ENCODE measurements around the gene NPM3. TPM values are rescaled to one million over a fixed set of nuclear protein-coding genes. Genes with fewer than 3 reads are reported as not detected.

The NPM3 gene
- total and polyA plus RNA-seq, 2 of the 13 experiments (the other 11 are each of a cell fraction or from before 2014, with no cell fraction given): 47.6 to 129 TPM

- TF ChIP-seq DDIT3 (CRISPR knock-in tag; IDR thresholded peaks at IDR 0.05) (no peak), TCF12 (IDR thresholded peaks at IDR 0.05) (no peak), TCF12 (CRISPR knock-in tag; IDR thresholded peaks at IDR 0.05) (no peak), NCOR1 (IDR thresholded peaks at IDR 0.05; ENCODE audit: borderline replicate concordance, low read length) (no peak), MXD4 (CRISPR knock-in tag; IDR thresholded peaks at IDR 0.05) (peak; percentile 39), ARID5B (CRISPR knock-in tag; IDR thresholded peaks at IDR 0.05) (peak; percentile 46; the same call in 1 of the 2 replicates), HES4 (CRISPR knock-in tag; IDR thresholded peaks at IDR 0.05; ENCODE audit: borderline replicate concordance) (no peak), ZNF441 (CRISPR knock-in tag; IDR thresholded peaks at IDR 0.05; ENCODE audit: borderline replicate concordance) (peak; percentile 75), ZSCAN20 (CRISPR knock-in tag; IDR thresholded peaks at IDR 0.05; ENCODE audit: borderline replicate concordance) (0 out of 2 replicates have a peak, but pooled peaks have one; percentile 36), POLR2G (IDR thresholded peaks at IDR 0.05; ENCODE audit: low read depth, low read length) (peak; percentile 82), HNF4G (IDR thresholded peaks at IDR 0.05; ENCODE audit: borderline replicate concordance, low read depth, low read length) (no peak), HNF4G (CRISPR knock-in tag; IDR thresholded peaks at IDR 0.05; ENCODE audit: borderline replicate concordance, low read depth) (no peak), MIXL1 (CRISPR knock-in tag; IDR thresholded peaks at IDR 0.05) (peak; percentile 16; the same call in 1 of the 2 replicates), ZNF7 (CRISPR knock-in tag; IDR thresholded peaks at IDR 0.05) (no peak), UBTF (CRISPR knock-in tag; IDR thresholded peaks at IDR 0.05) (peak; percentile 63; the same call in 1 of the 2 replicates), CEBPG (CRISPR knock-in tag; IDR thresholded peaks at IDR 0.05) (no peak), ZNF333 (CRISPR knock-in tag; IDR thresholded peaks at IDR 0.05; ENCODE audit: borderline replicate concordance) (0 out of 2 replicates have a peak, but pooled peaks have one; percentile 79), ZNF12 (CRISPR knock-in tag; IDR thresholded peaks at IDR 0.05) (no peak), ZNF616 (CRISPR knock-in tag; IDR thresholded peaks at IDR 0.05; ENCODE audit: low read depth) (no peak)
These were observed at the start of gene NPM3 (continued) for GRCh38 chr10:101782811-101783735.

All from HepG2 (cell line).